Measurements from ENCODE around the gene PAQR4.
A peak's percentile ranks its signal among the peaks of the same experiment; 100 is the strongest.

Gene PAQR4

GRCh38 chr16:2960183-2961010 lies 8.8 kb upstream of the PAQR4 start:
- Histone ChIP-seq H3K9me3 (replicated peaks; ENCODE audit: insufficient read depth, low read length) (no peaks in the 10 kb centered on the region), H3K27me3 (replicated peaks; ENCODE audit: insufficient read depth, low read length) (peaks cover 39% of the 10 kb centered on the region), H3K79me2 (ENCODE audit: low read length) (no peaks in the 10 kb centered on the region), H3F3A (ENCODE audit: insufficient read depth, low read length) (no peaks in the 10 kb centered on the region; the same call in 1 of the 2 replicates), H3K9ac (ENCODE audit: low read length) (no peak overlapping the region), H3K4me3 (ENCODE audit: low read length) (no peak overlapping the region), H2AFZ (ENCODE audit: low read length) (no peak overlapping the region), H3K27ac (ENCODE audit: low read length) (no peak overlapping the region), H3K36me3 (replicated peaks; ENCODE audit: insufficient read depth, low read length) (no peaks in the 10 kb centered on the region), H3K4me1 (ENCODE audit: low read length) (0 out of 2 replicates have a peak, but pooled peaks cover 6% of the 10 kb centered on the region), H4K20me1 (ENCODE audit: insufficient read depth, low read length) (no peaks in the 10 kb centered on the region), H3K4me2 (ENCODE audit: low read depth, low read length) (no peak overlapping the region), H3K9me2 (replicated peaks; ENCODE audit: insufficient read depth, low read length) (no peaks in the 10 kb centered on the region)
- TF ChIP-seq CTCF (IDR thresholded peaks at IDR 0.05; ENCODE audit: low read length) (no peak), EZH2phosphoT487 (IDR thresholded peaks at IDR 0.05; ENCODE audit: low read length) (no peak), EZH2 (optimal IDR thresholded peaks at IDR 0.05; ENCODE audit: low read depth, low read length) (no peak)
- no peak for DNase-seq

- H3K27ac ChIP-seq (ENCODE audit: low read length): no peak overlapping the region
- H3K9ac ChIP-seq (ENCODE audit: low read length): no peak overlapping the region
- no peaks in the 10 kb centered on the region for H3K36me3 ChIP-seq (replicated peaks; ENCODE audit: insufficient read depth, low read length)
- no peaks in the 10 kb centered on the region for H3K79me2 ChIP-seq (ENCODE audit: low read length)
- H2AFZ ChIP-seq (ENCODE audit: low read length): no peak overlapping the region
- H3K4me2 ChIP-seq (ENCODE audit: low read depth, low read length): no peak overlapping the region
- no peak overlapping the region for H3K4me3 ChIP-seq (ENCODE audit: low read length)
- H3F3A ChIP-seq (ENCODE audit: insufficient read depth, low read length): peaks cover 6% of the 10 kb centered on the region; the same call in 1 of the 2 replicates
- no peaks in the 10 kb centered on the region for H3K9me2 ChIP-seq (replicated peaks; ENCODE audit: insufficient read depth, low read length)
- no peak for DNase-seq
- TF ChIP-seq EZH2 (optimal IDR thresholded peaks at IDR 0.05; ENCODE audit: low read depth, low read length): no peak
- TF ChIP-seq EZH2phosphoT487 (IDR thresholded peaks at IDR 0.05; ENCODE audit: low read length): no peak
- no peak for TF ChIP-seq CTCF (IDR thresholded peaks at IDR 0.05; ENCODE audit: low read length)
- H3K9me3 ChIP-seq (replicated peaks; ENCODE audit: insufficient read depth, low read length): no peaks in the 10 kb centered on the region
- peaks cover 12% of the 10 kb centered on the region for H3K4me1 ChIP-seq (ENCODE audit: low read length)
- H3K27me3 ChIP-seq (replicated peaks; ENCODE audit: insufficient read depth, low read length): peaks cover 39% of the 10 kb centered on the region
- H4K20me1 ChIP-seq (ENCODE audit: insufficient read depth, low read length): no peaks in the 10 kb centered on the region
These were observed 6.6 kb upstream of the PAQR4 start for GRCh38 chr16:2962334-2963073.

DNA sequence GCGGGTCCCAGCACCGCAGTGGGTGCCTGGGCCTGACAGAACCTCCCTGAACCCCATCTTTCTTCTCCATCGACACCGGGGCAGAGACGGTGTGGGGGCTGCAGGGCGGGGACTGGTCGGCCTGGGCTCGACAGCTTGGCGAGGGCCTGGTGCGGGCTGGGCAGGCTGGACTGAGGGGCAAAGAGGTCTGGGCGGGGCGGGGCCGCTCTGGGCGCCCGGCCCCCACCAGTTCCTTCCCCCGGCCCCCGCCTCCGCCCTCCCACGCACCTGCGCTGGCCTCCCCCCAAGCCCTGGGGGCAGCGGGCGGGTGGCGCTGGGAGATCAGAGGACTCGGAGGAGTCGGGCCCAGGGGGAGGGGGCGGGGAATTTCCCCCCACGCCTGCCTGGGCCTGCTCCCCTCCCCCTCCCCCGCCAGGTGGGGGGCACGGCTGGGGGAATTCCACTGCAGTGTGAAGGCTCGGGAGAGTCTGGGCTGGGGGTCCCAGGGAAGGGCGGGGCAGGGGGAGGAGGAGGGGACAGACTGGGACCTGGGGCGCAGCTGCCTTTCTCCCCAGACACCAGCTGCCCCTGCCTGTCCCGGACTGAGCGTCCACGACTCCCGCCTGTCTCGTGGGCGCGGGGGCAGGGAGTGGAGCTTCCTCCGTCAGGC lies 6.0 kb upstream of the PAQR4 start:
- no peaks in the 10 kb centered on the region for H3K9me2 ChIP-seq (replicated peaks; ENCODE audit: insufficient read depth, low read length)
- H3K4me2 ChIP-seq (ENCODE audit: low read depth, low read length): peak overlapping the region; percentile 97; the same call in 1 of the 2 replicates
- no peak overlapping the region for H3K9ac ChIP-seq (ENCODE audit: low read length)
- H3K27ac ChIP-seq (ENCODE audit: low read length): no peak overlapping the region
- H3K36me3 ChIP-seq (replicated peaks; ENCODE audit: insufficient read depth, low read length): no peaks in the 10 kb centered on the region
- peak overlapping the region; percentile 50; the same call in 1 of the 2 replicates for H3K4me3 ChIP-seq (ENCODE audit: low read length)
- DNase-seq: no peak
- no peaks in the 10 kb centered on the region for H4K20me1 ChIP-seq (ENCODE audit: insufficient read depth, low read length)
- no peaks in the 10 kb centered on the region for H3K79me2 ChIP-seq (ENCODE audit: low read length)
- TF ChIP-seq EZH2phosphoT487 (IDR thresholded peaks at IDR 0.05; ENCODE audit: low read length): no peak
- no peak for TF ChIP-seq EZH2 (optimal IDR thresholded peaks at IDR 0.05; ENCODE audit: low read depth, low read length)
- no peak for TF ChIP-seq CTCF (IDR thresholded peaks at IDR 0.05; ENCODE audit: low read length)
- H3K9me3 ChIP-seq (replicated peaks; ENCODE audit: insufficient read depth, low read length): no peaks in the 10 kb centered on the region
- peaks cover 39% of the 10 kb centered on the region for H3K27me3 ChIP-seq (replicated peaks; ENCODE audit: insufficient read depth, low read length)
- H2AFZ ChIP-seq (ENCODE audit: low read length): no peak overlapping the region
- peaks cover 6% of the 10 kb centered on the region; the same call in 1 of the 2 replicates for H3F3A ChIP-seq (ENCODE audit: insufficient read depth, low read length)
- peaks cover 14% of the 10 kb centered on the region for H3K4me1 ChIP-seq (ENCODE audit: low read length)
